ENCODE data around the gene MX2.

GRCh38 chr21:41345356-41345755 lies 16.5 kb upstream of the MX2 start:
- TF ChIP-seq CTCF (IDR thresholded peaks at IDR 0.05) (no peak), POLR2A (IDR thresholded peaks at IDR 0.05) (no peak), POLR2AphosphoS5 (IDR thresholded peaks at IDR 0.05) (no peak)
